ENCODE data around the gene NELL2.

DNA sequence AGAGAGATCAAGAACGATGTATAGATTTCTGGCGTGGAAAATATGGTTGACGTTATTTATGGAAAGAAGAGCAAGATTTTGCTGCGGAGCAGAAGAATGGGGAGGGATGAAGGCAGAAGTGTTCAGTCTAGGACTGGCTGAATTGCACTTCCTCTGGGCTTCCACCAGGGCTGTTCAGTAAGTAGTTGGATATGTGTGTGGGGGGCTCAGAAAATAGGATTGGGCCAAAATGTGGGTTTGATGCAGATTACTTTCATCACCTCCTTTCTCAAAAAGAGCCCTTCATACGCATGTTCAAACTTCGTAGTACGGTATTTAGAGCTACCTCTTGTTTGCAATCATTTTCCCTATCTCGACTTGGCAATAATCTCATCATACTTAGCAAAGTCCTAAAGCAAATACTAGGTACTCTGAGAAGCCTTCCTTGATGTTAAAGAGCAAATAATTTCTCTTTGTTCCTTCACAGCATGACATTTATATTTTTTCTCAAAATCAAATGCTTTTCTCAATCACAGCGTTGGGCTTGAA, 349.4 kb downstream of the NELL2 start:
- no peak for TF ChIP-seq EP300 (IDR thresholded peaks at IDR 0.05)
- TF ChIP-seq, protein P1, sequence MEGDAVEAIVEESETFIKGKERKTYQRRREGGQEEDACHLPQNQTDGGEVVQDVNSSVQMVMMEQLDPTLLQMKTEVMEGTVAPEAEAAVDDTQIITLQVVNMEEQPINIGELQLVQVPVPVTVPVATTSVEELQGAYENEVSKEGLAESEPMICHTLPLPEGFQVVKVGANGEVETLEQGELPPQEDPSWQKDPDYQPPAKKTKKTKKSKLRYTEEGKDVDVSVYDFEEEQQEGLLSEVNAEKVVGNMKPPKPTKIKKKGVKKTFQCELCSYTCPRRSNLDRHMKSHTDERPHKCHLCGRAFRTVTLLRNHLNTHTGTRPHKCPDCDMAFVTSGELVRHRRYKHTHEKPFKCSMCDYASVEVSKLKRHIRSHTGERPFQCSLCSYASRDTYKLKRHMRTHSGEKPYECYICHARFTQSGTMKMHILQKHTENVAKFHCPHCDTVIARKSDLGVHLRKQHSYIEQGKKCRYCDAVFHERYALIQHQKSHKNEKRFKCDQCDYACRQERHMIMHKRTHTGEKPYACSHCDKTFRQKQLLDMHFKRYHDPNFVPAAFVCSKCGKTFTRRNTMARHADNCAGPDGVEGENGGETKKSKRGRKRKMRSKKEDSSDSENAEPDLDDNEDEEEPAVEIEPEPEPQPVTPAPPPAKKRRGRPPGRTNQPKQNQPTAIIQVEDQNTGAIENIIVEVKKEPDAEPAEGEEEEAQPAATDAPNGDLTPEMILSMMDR (IDR thresholded peaks at IDR 0.05), result no peak

Data from esophagus muscularis mucosa (tissue), 3 donors.